NCI-H187 treated with DMSO at 0.1 percent for 48 hours (cell line): ENCODE results near the gene ETV4.
A peak's percentile ranks its signal among the peaks of the same experiment; 100 is the strongest.
"Not testable (repeated sequence)": the region's sequence is repeated elsewhere in the genome, so short reads cannot be mapped to it uniquely, and the experiment has no call there.

Experiments used
- DNase-seq: peaks from one replicate; lab custom pipeline; 2025; lab: John Stamatoyannopoulos, UW

ETV4 gene

DNA sequence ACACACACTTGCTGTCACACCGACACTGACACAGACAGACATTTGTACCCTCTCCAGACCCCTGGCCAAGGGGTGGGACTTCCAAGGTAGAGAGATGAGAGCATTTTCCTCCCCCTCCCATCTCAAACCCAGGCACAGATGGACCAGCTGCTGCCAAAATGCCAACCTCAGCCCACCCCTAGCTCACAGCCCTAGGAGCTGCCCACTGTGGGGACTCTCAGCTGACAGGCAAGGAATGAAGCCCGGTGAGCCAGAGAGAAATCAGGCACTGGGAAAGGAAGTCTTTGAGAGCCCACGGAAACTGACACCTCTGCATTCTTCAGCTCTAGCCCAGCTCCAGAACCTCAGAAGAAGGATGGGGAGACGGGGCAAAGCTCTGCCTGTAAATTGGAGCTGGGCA, 2.8 kb downstream of the ETV4 start:
- DNase-seq = no peak

DNA sequence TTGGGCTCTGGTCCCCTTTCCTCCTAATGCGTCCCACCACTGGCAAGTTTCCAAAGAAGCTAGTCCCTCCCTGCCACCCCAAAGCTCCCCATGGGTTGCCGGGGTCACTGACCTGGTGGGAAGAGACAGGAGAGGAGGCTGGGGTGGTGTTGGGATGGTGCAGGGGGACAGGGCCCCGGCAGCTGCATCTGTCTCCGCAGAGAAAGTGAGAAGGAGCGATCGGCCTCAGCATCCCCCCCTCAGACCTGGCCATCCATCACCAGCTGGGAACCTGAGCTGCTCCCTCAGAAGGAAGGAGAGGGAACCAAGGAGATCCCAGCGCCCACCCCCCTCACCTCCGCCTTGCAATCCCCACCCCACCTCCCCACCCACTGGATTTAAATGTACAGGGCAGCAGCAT, 3.3 kb downstream of the ETV4 start:
- no peak for DNase-seq

DNA sequence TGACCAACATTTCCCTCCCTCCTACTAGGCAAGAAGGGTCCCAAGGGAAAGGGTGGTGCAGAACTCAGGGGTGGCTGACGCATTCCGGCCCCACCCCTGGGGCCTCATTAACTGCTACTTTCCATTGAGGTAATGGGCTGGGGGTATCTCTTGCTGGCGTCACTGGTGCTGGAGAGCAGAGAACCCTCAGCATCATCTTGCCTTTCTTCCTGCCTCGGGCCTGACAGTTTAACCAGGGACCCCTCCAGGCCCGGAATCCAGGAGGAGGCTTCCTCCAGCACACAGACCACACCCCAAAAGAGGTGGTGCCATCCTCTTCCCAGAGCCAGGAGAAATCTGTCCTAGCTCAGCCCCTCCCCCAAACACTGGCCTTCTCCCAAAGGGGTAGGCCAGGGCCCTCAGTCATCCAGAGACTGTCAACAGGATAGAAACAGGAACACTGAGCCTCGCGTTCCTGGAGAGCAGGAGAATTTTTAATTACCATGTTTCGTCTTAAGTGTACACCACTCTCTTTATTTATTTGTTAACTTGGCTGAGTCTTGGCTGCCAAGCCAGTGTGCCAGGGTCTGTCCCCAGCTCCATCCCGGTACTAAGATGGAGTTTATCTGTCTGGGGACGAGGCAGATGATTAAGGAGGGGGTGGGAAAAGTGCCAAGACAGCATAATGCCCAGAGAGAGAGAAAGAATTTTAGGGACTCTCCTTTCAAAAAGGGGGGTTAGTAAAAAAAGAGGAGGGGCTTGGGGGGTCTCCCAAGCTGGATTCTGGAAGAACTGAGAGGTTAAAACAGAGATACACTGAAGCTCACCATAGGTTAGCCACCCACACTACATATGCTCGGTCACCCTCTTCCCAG, 5.1 kb downstream of the ETV4 start:
- no peak for DNase-seq

DNA sequence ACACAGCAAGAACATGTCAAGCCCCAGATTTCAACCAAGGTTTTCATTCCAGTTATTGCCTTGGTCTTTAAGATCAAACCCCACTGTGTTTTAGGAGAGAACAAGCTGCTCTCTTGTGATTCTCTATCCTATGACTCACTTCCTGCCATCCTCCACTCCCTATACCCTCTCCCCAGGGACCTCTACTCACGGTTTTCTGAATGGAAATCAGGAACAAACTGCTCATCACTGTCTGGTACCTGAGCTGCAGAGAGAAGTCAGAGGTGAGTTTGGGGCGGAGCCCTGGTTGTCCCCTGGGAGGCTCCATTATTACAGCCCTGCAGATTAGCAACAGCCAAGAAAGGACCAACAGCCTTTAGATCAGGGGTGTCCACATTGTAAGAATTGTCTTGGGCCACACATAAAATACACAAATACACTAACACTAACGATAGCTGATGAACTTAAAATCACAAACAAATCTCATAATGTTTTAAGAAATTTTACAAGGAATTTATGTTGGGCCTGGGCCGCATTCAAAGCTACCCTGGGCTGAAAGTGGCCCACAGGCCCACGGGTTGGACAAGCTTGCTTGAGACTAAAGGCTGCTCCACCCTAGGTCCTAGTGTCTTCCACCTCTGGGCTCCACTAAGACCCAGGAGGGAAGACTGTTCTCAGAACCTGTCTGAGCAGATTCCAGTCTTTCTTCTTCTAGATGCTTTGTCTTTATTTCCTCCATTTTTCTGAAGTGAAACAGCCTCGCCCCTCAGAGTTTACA, 9.7 kb downstream of the ETV4 start:
- no peak for DNase-seq

DNA sequence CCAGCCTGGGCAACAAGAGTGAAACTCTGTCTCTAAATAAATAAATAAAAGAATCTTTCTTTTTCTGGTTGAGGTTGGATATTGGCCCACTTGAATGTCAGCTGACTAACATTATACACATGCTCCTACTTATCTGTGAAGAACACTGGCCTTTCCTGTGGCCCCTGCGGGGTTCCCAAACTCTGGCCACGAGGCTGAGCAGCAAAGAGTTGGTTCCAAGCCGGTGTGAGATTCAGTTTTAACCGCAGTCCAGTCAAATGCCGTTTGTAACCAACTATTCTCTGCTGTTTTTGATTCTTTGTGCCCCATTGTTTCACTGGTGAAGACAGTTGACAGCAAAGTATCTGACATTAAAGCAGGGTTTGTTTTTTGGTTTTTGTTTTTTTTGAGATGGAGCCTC, 11.2 kb downstream of the ETV4 start:
- DNase-seq = no peak

DNA sequence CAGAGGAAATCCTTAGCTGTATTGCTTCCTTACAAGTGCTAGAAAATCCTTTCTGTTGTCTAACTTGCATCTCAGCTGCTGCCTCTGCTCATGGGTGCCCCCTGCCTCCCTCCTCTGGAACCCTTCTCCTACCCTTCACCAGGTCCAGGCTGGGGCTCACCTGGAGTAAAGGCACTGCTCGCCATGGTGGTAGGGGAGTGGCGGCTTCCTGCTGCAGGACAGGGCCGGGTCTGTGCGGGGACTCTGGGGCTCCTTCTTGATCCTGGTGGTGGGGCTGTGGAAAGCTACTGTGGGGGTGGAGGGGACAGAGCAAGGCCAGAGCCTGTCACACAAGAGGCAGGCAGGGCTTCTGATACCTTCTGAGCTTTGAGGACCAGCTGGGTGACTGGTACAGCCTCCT, 12.4 kb downstream of the ETV4 start:
- DNase-seq = no peak

DNA sequence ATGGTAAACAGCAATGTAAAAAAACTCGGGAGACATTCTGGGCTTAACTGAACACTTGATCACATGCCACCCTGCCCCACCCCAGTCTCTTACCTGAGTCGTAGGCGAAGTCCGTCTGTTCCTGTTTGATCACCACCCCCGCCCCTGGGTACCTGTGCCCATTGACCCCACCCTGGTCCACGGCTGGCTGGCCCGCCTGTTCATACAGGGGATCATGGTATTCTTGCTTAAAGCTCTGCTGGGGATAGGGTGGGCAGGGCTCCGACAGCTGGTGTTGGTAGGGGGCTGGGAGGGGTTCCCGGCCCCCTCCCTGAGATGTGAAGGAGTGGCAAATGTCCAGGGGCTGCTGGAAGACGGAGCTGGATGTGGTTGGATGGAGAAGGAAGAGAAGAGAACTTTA, 13.6 kb downstream of the ETV4 start:
- no peak for DNase-seq

DNA sequence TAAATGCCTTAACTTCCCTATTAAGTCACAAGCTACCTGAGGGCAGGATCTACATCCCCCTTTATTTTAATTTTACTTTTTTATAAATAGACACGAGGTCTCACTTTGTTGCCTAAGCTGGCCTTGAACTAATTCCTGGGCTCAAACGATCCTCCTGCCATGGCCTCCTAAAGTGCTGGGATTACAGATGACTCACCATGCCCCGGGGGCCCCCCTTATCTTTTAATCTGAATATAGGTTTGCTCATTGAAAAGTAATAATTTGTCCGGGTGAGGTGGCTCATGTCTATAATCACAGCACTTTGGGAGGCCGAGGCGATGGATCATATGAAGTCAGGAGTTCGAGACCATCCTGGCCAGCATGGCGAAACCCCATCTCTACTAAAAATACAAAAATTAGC, 14.2 kb downstream of the ETV4 start:
- DNase-seq = no peak

DNA sequence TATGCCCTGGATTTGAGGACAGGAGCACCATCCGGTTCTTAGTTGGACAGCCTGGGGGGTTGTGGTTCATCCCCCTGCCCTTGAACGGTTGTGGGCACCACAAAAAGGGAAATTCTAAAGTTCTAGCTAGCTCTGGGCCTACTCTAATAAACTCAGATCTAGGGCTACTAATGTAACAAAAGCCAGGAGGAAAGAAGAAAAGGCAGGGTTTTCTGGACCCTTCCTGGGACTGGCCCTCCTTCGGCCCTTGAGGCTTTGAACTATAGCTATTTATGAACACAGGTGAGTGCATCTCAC, 15.1 kb downstream of the ETV4 start:
- DNase-seq = no peak

DNA sequence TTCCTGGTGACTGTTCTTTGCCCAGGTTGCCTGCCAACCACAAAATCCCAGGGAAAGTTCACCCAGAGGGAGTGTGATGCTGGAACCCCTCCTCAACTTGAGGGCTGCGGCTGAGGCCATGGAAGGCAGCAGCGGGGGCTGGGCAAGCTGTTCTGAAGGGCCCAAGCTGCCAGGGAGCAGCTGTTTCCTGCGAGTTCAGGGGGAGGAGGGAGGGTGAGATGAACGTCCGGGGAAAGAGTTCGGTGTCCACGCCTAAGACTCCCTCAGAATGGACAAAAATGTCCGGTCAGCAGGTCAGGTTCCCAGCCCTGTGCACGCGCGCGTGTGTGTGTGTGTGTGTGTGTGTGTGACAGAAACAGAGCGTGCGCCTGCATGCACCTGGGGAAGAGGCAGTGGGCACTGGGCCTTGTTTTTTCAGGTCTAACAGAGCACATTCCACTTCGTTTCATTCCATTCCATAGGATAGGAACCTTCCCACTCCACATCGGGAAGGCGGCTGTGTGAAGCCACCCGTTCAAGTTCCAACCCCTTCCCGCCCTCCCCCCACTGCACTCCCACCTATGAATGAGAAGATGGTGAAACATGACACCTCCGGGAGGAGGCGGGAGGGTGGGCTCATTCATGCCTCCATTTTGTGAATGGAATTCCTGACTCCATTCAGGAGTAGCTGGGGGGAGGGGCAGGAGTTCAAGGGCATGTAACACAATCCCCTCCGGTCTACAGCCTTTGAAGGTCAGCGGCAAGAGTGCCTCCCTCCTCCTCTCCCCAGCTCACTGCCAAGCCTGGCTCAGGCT, 15.7 kb downstream of the ETV4 start:
- peak; percentile 60 for DNase-seq

DNA sequence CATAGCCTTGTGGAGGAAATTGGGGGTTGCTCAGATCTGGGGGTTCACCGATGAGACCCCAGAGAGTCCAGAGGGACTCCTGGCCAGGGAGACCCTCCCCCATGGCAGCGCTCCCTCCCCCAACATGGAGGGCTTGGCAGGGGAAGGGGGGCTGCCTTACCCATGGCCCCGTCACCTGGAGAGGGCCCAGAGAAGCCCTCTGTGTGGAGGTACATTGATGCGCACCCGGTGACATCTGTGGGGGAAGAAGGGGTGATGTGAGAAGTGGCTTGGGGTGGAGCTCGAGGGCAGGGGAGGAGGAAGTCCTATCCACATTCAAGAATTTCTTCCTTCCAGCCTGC, 16.2 kb downstream of the ETV4 start:
- no peak for DNase-seq

DNA sequence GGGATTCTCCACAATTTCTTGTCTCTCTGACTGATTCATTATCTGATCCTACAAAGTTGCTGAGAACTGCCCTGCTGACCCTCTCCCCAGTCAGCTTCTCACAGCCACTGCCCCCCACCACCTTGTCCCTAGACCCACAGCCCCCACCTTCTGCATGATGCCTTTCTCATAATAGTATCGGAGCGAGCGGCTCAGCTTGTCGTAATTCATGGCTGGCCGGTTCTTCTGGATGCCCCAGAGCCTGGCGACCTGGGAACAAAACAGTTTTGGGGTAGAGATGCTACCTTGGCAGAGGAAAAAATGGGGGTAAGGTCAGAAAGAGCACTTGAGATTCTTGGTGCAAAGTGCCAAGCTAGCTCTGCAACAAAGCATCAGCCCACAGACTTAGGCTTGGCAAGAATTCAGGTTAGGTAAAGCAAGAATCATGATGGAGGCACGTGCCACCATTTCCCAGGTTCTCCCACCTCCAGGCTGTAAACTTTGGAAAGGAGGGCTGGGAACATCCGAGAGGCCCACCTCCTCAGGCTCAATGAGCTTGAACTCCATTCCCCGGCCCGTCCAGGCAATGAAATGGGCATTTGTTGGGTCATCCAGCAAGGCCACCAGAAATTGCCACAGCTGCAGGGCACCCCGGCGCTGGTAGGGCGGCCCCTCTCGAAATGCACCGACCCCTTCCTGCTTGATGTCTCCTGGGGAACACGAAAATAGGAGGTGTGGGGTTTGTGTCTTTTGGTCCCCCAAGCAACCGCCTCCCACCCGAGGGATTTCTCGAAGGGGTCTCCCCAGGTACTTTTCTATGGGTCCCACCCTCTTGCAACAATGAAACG, 16.9 kb downstream of the ETV4 start:
- no peak for DNase-seq

DNA sequence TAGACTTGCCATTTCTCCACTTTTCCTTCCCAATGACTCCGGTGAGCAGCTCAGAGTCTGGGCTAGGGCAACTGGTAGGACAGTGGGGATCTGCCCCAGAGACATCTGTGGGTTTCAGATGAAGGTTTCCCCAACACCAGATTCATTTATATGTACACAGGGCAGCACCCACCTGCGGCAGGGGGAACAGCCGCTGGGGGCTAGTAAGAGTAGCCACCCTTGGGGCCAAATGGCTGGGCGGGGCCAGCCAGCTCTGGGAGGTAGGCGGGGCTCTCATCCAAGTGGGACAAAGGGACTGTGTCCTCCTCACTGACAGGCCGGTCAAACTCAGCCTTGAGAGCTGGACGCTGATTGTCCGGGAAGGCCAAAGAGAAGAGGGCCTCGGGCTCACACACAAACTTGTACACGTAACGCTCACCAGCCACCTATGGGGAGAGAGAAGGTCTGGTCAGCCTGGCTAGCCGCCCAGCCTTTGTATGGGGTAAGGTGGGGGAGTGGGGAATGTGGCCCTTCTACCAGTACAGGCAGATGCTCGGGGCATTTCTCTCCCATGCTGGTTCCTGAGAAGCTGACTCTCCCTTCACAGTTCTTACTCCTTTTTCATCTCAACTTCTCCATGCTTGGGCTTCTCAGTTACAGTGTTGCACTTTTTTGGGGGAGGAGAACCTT, 17.7 kb downstream of the ETV4 start:
- DNase-seq = no peak

DNA sequence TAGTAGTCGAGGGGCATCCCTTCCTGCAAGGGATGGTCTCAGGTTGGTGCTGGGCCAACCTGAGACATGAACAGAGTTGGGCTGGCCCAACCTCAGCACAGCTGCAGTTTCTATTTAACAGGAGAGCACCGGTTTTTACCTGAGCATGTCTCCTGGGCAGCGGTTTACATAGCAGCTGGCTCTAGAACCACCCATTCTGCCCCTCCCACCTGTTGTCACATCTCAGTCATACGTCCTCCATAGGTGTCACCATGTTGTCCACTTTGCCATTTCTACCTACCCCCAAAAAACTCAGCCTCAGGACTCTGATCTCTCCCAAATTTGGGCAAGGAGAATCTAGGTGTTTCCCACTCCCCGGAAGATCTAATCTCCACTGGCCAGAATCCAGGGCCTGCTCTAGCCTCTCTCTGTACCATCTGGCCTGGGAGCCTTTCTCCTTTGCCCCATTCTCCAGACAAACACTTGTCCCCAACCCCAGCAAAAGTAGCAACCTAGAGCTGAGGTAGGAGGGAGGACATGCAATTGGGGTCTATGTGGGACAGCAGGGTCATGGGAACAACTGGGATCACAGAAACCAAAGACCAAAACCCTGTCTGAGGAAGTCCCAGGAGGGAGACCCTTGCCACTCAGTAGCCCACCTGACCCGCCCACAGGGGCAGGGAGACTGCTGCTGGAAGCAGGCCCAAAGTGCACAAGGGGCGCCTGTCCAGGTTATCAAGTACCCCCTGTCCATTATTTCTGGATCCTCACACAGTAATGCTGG, 19.1 kb downstream of the ETV4 start:
- DNase-seq = no peak

DNA sequence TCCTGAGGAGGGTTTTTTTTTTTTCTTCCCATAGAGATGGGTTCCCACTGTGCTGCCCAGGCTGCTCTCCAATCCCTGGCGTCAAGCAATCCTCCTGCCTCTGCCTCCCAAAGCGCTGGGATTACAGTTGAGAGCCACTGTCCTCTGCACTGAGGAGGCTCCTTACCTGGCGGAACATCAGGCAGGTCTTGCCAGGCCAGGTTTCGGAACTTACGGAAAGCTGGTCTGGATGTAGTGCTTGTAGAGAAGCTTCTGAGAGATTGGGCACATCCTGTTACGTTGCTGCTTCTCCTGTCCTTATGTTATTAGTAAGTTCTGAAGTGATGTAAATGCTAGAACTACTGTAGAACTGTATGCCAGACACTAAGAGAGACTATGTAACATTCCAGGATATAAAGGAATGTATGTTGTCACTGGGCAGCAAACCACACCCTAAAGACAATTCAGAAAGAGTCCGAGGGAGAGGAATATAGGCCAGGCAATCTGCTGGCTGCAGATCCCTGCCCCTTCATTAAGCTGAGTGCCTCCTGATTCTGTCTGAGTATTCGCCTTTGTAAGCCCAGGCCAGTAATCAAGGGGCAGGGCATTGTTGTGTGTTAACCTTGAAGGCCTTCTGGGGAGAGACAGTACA, 21.1 kb downstream of the ETV4 start:
- DNase-seq = no peak

DNA sequence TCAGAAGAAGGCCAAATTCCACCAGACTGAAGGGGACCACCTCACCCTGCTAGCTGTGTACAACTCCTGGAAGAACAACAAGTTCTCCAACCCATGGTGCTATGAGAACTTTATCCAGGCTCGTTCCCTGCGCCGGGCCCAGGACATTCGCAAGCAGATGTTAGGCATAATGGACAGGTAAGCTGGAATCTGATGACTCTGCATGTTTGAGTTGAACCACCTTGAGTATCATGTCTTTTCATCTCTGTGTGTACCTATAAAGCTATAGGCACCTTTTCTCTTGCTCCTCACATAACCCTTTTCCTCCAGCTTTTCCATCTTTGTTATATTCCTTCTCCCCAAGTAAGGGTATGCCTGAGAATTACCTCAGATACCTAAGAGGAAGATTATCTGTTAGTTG, 24.8 kb downstream of the ETV4 start:
- DNase-seq = no peak

DNA sequence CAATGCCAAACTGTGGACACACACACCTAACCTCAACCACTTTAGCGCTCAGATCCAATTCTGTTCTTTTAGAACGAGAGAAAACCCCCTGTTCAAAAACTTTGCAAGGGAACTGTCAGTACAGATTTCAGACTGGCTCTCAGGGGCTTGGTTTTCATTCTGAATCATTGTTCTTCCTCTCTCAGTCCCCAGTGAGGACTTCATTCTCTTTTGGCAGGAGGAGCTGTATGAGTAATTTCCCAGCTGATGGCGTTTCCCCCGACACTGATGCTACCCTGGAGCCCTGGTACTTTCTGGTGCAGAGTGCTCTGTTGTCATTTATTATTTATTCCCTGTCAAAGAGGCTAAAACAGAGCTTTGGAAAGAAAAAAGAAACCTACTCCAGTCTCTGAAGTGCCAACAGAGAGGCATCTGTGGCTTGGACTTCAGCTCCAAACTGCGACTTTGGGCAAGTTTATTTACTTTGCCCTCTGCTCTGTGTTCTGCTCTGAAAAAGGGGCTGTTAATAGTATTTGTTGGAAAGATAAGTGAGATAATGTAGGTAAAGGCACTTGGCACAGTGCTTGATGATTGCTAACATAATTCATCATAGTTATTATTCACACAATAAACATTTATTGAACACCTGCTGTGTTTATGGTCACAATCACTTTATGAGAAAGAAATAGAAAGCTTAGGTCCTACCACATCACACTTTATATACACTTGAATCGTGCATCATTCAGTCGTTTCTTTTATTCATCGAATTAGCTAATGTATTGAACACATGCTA, 28.3 kb downstream of the ETV4 start:
- no peak for DNase-seq

DNA sequence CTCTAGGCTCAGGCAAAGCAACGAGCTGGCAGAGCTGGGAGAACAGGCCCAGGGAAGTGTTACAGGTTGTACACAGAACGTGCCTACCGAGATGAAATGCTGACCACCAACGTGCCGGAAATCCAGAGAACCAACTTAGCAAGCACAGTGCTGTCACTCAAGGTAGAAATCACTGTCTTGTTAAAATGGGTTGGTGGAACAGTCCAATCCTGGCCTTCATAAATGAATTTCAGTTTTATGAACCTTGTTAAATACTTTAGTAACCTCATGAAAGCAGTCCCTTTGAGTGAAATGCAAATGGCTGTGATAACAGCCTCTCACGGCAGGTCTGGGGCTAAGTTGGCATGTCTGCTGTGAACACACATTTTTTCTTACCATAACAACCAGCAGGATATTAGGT, 29.0 kb downstream of the ETV4 start:
- DNase-seq = no peak

DNA sequence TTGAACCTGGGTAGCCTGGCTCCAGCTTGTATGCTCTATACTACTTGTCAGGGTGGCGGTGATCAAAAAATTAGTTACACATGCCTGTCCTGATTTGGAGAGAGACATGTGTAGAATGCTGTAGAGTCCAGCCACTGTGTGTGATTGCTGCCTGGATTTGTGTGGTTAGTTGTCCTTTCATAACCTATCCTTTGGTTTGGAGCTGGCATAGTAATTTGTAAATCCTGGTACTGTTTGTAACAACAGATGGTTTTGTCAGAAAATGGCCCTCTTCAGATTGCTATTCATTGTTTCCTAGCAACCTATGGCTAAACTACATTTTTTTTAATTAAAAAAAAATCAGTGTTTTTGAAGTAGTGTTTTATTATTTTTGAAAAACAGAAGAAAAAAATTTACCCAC, 30.5 kb downstream of the ETV4 start:
- no peak for DNase-seq

DNA sequence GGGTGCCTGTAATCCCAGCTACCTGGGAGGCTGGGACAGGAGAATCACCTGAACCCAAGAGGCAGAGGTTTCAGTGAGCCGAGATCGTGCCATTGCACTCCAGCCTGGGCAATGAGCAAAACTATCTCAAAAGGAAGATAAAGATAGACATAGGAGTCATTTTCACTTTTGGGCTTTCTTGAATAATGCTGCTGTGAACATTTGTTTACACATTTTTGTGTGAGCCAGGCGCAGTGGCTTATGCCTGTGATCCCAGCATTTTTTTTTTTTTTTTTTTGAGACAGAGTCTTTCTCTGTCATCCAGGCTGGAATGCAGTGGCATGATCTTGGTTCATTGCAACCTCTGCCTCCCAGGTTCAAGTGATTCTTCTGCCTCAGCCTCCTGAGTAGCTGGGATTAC, 34.9 kb downstream of the ETV4 start:
- DNase-seq = not testable (repeated sequence)
